HG03159 (cell line): Measurements from ENCODE around the gene JMJD1C.
"Not testable (repeated sequence)": the region's sequence is repeated elsewhere in the genome, so short reads cannot be mapped to it uniquely, and the experiment has no call there.

Source experiments
- ATAC-seq: cut with Tn5 transposase; IDR thresholded peaks from one replicate; pipeline ENCODE4 v1.9.1; 2021; ENCODE audit warnings: mild to moderate bottlenecking, moderate library complexity; ENCODE audit not compliant: unreplicated experiment

JMJD1C gene

GRCh38 chr10:63199716-63200115 is 266.1 kb downstream of the JMJD1C start:
- no peak for ATAC-seq

GRCh38 chr10:63197344-63198092 is 268.3 kb downstream of the JMJD1C start:
- ATAC-seq: no peak

DNA sequence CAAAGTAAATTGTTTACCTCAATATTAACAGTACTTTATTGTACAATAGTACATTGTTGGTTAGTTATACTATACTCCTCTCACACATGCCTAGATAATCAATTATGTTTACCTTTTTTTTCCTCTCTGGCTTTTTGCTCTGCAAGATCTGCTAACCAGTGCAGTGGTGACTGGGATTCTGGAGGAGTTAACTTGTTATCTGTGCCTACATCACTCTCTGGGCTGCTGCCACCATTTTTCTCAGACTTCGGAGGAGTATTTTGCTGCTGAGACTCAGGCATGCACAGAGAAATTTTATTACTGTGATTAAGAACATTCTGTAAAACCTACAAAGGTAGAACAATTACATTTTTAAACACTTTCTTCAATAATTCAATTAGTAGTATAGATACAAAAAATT is 273.0 kb downstream of the JMJD1C start:
- ATAC-seq: no peak

DNA sequence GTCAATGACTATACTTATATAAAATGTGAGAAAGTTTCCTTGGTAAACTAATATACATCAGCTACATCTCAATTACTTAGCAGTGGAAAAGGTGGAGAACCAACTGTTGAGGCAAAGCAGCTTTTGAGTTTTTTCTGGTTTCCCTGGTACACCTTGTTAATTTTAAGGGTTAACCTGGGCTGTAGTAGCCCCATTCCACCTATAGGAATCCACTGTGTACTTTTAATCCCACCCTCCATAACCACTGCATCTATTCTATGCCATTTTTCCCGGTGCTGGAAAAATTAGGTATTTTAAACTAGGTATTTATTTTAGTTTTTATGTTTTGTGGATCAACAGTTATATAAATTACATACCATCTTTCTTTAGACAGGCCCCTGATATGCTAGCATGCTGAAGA is 290.2 kb downstream of the JMJD1C start:
- no peak for ATAC-seq

- ATAC-seq: peak; percentile 99
Observed at GRCh38 chr10:63173468-63174232, 292.1 kb downstream of the JMJD1C start.

DNA sequence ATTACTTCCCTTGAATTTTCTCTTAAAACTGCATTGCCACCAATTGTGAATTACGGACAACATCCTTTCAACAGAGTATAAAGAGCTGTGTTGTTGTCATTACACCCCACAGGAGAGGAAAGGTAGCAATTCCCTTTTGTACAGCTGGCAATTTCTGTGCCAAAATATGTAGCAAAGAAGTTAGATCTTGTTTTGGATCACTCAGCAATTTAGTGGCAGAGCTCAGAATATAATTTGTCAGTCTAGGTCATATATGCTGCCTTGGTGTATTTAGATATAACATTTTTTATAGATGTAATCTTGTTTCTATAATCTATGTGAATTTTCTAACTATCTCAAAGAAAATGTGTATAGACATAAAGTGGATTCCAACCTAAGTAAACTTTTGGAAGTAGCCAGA is 293.9 kb downstream of the JMJD1C start:
- ATAC-seq: no peak

- no peak for ATAC-seq
Observed at GRCh38 chr10:63171255-63171855, 294.4 kb downstream of the JMJD1C start.

- ATAC-seq: no peak
Observed at GRCh38 chr10:63169624-63170023, 296.2 kb downstream of the JMJD1C start.

DNA sequence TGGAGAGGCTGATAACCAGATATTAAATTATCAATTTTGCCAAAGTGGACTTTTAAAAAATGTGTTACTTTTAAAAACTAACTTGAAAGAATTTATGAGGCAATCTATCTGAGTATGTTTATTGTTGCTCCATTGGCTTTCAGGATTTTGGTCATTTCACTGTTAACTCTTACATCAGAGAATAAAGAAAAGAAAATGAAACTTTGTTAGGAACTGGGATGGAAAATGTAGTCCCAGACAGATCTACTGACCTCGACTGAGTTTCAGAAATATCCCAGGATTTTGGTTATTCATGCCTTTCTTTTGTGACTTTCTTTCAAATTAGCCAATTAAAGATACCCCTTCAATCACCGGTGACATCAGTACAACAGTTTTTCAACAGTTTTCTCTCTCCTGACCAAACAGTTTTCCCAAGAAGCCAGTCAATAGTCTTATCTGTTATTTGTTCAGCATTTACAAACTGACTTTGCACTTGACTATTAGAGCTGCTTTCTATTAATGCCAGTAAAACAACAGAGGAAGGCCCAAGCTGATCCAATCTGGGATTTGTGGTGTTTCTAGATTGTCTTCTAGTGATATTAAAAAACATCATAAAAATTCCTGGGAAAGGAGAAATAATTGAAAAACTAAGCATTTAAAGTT is 296.8 kb downstream of the JMJD1C start:
- no peak for ATAC-seq

GRCh38 chr10:63166742-63167258 is 299.0 kb downstream of the JMJD1C start:
- peak; percentile 48 for ATAC-seq

GRCh38 chr10:63165249-63165648 is 300.5 kb downstream of the JMJD1C start:
- ATAC-seq: no peak

GRCh38 chr10:63164166-63164623 is 301.6 kb downstream of the JMJD1C start:
- ATAC-seq: no peak

DNA sequence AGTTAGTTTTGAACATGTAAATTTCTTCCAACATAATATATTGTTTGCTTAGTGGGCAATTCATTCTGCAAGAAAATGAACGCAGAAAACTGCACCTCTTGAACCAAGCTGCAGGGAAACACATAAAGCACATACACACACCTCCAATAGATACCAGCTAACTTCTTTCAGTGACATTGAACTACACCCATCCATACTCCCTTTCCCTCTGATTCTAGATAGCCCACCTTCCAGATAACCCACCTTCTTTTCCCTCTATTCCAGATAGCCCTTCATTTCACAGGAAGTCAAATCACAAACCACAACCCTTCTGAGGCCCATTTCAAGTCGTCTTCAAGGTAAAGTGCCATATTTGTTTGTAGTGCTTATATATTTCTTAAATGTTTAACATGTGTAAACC is 304.2 kb downstream of the JMJD1C start:
- no peak for ATAC-seq

GRCh38 chr10:63157845-63158624 is 307.7 kb downstream of the JMJD1C start:
- ATAC-seq: peak; percentile 76

GRCh38 chr10:63156236-63156635 is 309.5 kb downstream of the JMJD1C start:
- no peak for ATAC-seq

DNA sequence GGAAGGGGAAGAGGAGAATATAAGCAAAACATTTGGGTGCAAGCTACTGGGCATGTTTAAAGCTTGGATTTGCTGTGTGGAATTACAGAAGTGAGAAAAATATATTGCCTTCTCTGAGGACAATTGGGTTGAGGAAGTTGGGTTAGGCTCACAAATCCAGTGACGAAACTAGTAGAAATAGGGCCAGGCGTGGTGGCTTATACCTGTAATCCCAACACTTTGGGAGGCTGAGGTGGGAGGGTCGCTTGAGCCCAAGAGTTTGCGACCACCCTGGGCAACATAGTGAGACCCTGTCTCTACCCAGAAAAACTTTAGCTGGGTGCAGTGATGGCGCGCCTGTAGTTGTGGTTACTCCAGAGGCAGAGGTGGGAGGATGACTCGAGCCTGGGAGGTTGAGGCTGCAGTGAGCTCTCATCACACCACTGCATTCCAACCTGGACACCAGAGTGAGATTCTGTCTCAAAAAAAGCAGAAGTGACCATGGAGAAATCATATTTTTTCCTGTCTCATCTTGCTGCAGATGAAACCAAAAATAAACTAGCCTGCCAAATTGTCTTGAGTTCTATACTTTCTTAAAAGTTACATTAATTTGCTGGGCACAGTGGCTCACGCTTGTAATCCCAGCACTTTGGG is 310.3 kb downstream of the JMJD1C start:
- ATAC-seq: no peak

- ATAC-seq: no peak
Observed at GRCh38 chr10:63154546-63155387, 311.0 kb downstream of the JMJD1C start.

- ATAC-seq: not testable (repeated sequence)
Observed at GRCh38 chr10:63153868-63154545, 311.8 kb downstream of the JMJD1C start.
